ENCODE measurements around the gene GATAD2B.

The GATAD2B gene

GRCh38 chr1:153922972-153923925, at the start of gene GATAD2B:
Gene GATAD2B (minus strand): TSS chr1:153922972. CDS start chr1:153828347, 94,625 bp downstream.
- Histone ChIP-seq H3K4me3 (ENCODE audit: low read depth, low read length) (peak within 1 kb of the TSS; percentile 100), H3K4me1 (ENCODE audit: control insufficient read depth, insufficient read depth, low read length) (peaks cover 22% of the 10 kb centered on the region), H3K27me3 (ENCODE audit: control insufficient read depth, insufficient read depth, low read length) (no peaks in the 10 kb centered on the region), H3K27ac (ENCODE audit: low read depth, low read length) (peak within 1 kb of the TSS; percentile 99), H3K9me3 (ENCODE audit: control insufficient read depth, insufficient read depth, low read length) (no peaks in the 10 kb centered on the region), H3K9ac (ENCODE audit: low read depth, low read length) (peak within 1 kb of the TSS; percentile 89), H3K36me3 (ENCODE audit: control insufficient read depth, insufficient read depth, low read length) (peaks cover 12% of the 10 kb centered on the region)

- no peaks in the 10 kb centered on the region for H3K27me3 ChIP-seq (ENCODE audit: control insufficient read depth, insufficient read depth, low read length)
- no peaks in the 10 kb centered on the region for H3K9me3 ChIP-seq (ENCODE audit: control insufficient read depth, insufficient read depth, low read length)
- peaks cover 31% of the 10 kb centered on the region for H3K36me3 ChIP-seq (ENCODE audit: control insufficient read depth, insufficient read depth, low read length)
- H3K4me1 ChIP-seq (ENCODE audit: control insufficient read depth, insufficient read depth, low read length): peaks cover 18% of the 10 kb centered on the region; the same call in 1 of the 2 replicates
- H3K27ac ChIP-seq (ENCODE audit: low read depth, low read length): no peak overlapping the region
- no peak overlapping the region for H3K4me3 ChIP-seq (ENCODE audit: low read depth, low read length)
- H3K9ac ChIP-seq (ENCODE audit: low read depth, low read length): no peak overlapping the region
Observed at GRCh38 chr1:153970346-153970745, 47.6 kb upstream of the GATAD2B start.

GRCh38 chr1:153968972-153969371, 46.2 kb upstream of the GATAD2B start:
- no peaks in the 10 kb centered on the region for H3K9me3 ChIP-seq (ENCODE audit: control insufficient read depth, insufficient read depth, low read length)
- 0 out of 2 replicates have a peak overlapping the region, but pooled peaks have one; percentile 73 for H3K4me3 ChIP-seq (ENCODE audit: low read depth, low read length)
- no peaks in the 10 kb centered on the region for H3K27me3 ChIP-seq (ENCODE audit: control insufficient read depth, insufficient read depth, low read length)
- H3K4me1 ChIP-seq (ENCODE audit: control insufficient read depth, insufficient read depth, low read length): peaks cover 18% of the 10 kb centered on the region; the same call in 1 of the 2 replicates
- no peak overlapping the region for H3K27ac ChIP-seq (ENCODE audit: low read depth, low read length)
- H3K9ac ChIP-seq (ENCODE audit: low read depth, low read length): no peak overlapping the region
- peaks cover 18% of the 10 kb centered on the region for H3K36me3 ChIP-seq (ENCODE audit: control insufficient read depth, insufficient read depth, low read length)

GRCh38 chr1:153968408-153968807, 45.6 kb upstream of the GATAD2B start:
- Histone ChIP-seq H3K4me3 (ENCODE audit: low read depth, low read length) (peak overlapping the region; percentile 73), H3K27me3 (ENCODE audit: control insufficient read depth, insufficient read depth, low read length) (no peaks in the 10 kb centered on the region), H3K4me1 (ENCODE audit: control insufficient read depth, insufficient read depth, low read length) (peaks cover 18% of the 10 kb centered on the region; the same call in 1 of the 2 replicates), H3K9ac (ENCODE audit: low read depth, low read length) (no peak overlapping the region), H3K36me3 (ENCODE audit: control insufficient read depth, insufficient read depth, low read length) (peaks cover 12% of the 10 kb centered on the region; the same call in 1 of the 2 replicates), H3K27ac (ENCODE audit: low read depth, low read length) (peak overlapping the region; percentile 98), H3K9me3 (ENCODE audit: control insufficient read depth, insufficient read depth, low read length) (no peaks in the 10 kb centered on the region)

- no peaks in the 10 kb centered on the region for H3K9me3 ChIP-seq (ENCODE audit: control insufficient read depth, insufficient read depth, low read length)
- H3K36me3 ChIP-seq (ENCODE audit: control insufficient read depth, insufficient read depth, low read length): peaks cover 8% of the 10 kb centered on the region; the same call in 1 of the 2 replicates
- H3K27me3 ChIP-seq (ENCODE audit: control insufficient read depth, insufficient read depth, low read length): no peaks in the 10 kb centered on the region
- peak overlapping the region; percentile 73 for H3K4me3 ChIP-seq (ENCODE audit: low read depth, low read length)
- peak overlapping the region; percentile 80 for H3K9ac ChIP-seq (ENCODE audit: low read depth, low read length)
- H3K27ac ChIP-seq (ENCODE audit: low read depth, low read length): peak overlapping the region; percentile 98
- H3K4me1 ChIP-seq (ENCODE audit: control insufficient read depth, insufficient read depth, low read length): peaks cover 18% of the 10 kb centered on the region; the same call in 1 of the 2 replicates
Observed at GRCh38 chr1:153968000-153968363, 45.2 kb upstream of the GATAD2B start.

- H3K9me3 ChIP-seq (ENCODE audit: control insufficient read depth, insufficient read depth, low read length): no peaks in the 10 kb centered on the region
- 0 out of 2 replicates have a peak, but pooled peaks cover 4% of the 10 kb centered on the region for H3K36me3 ChIP-seq (ENCODE audit: control insufficient read depth, insufficient read depth, low read length)
- H3K27ac ChIP-seq (ENCODE audit: low read depth, low read length): peak within 1 kb of the TSS; percentile 98
- peak within 1 kb of the TSS; percentile 80 for H3K9ac ChIP-seq (ENCODE audit: low read depth, low read length)
- no peaks in the 10 kb centered on the region for H3K27me3 ChIP-seq (ENCODE audit: control insufficient read depth, insufficient read depth, low read length)
- peaks cover 22% of the 10 kb centered on the region; the same call in 1 of the 2 replicates for H3K4me1 ChIP-seq (ENCODE audit: control insufficient read depth, insufficient read depth, low read length)
- H3K4me3 ChIP-seq (ENCODE audit: low read depth, low read length): peak within 1 kb of the TSS; percentile 73
Observed at GRCh38 chr1:153967107-153967999, 44.6 kb upstream of the GATAD2B start, which contains the start of gene CREB3L4. Gene CREB3L4 (plus strand): TSS chr1:153967902. CDS start chr1:153968526, 624 bp downstream.

- H3K36me3 ChIP-seq (ENCODE audit: control insufficient read depth, insufficient read depth, low read length): peaks cover 31% of the 10 kb centered on the region
- no peaks in the 10 kb centered on the region for H3K9me3 ChIP-seq (ENCODE audit: control insufficient read depth, insufficient read depth, low read length)
- peak overlapping the region; percentile 97 for H3K27ac ChIP-seq (ENCODE audit: low read depth, low read length)
- peaks cover 40% of the 10 kb centered on the region for H3K4me1 ChIP-seq (ENCODE audit: control insufficient read depth, insufficient read depth, low read length)
- H3K4me3 ChIP-seq (ENCODE audit: low read depth, low read length): peak overlapping the region; percentile 93
- H3K9ac ChIP-seq (ENCODE audit: low read depth, low read length): peak overlapping the region; percentile 90
- H3K27me3 ChIP-seq (ENCODE audit: control insufficient read depth, insufficient read depth, low read length): no peaks in the 10 kb centered on the region
Observed at GRCh38 chr1:153963850-153964331, 41.1 kb upstream of the GATAD2B start.

GRCh38 chr1:153963030-153963849, 40.5 kb upstream of the GATAD2B start, which contains the start of gene SLC39A1:
Gene SLC39A1 (minus strand): TSS chr1:153963537. CDS start chr1:153962715, 822 bp downstream.
- H3K4me3 ChIP-seq (ENCODE audit: low read depth, low read length): peak within 1 kb of the TSS; percentile 93
- H3K4me1 ChIP-seq (ENCODE audit: control insufficient read depth, insufficient read depth, low read length): peaks cover 37% of the 10 kb centered on the region

GRCh38 chr1:153962088-153963029, 39.6 kb upstream of the GATAD2B start:
- H3K27me3 ChIP-seq (ENCODE audit: control insufficient read depth, insufficient read depth, low read length): no peaks in the 10 kb centered on the region
- peaks cover 31% of the 10 kb centered on the region for H3K36me3 ChIP-seq (ENCODE audit: control insufficient read depth, insufficient read depth, low read length)
- H3K9ac ChIP-seq (ENCODE audit: low read depth, low read length): peak overlapping the region; percentile 88
- H3K9me3 ChIP-seq (ENCODE audit: control insufficient read depth, insufficient read depth, low read length): no peaks in the 10 kb centered on the region
- H3K27ac ChIP-seq (ENCODE audit: low read depth, low read length): peak overlapping the region; percentile 97
- peak overlapping the region; percentile 93 for H3K4me3 ChIP-seq (ENCODE audit: low read depth, low read length)
- H3K4me1 ChIP-seq (ENCODE audit: control insufficient read depth, insufficient read depth, low read length): peaks cover 33% of the 10 kb centered on the region

More at GRCh38 chr1:153963030-153963849, 40.5 kb upstream of the GATAD2B start, which contains the start of gene SLC39A1:
- no peaks in the 10 kb centered on the region for H3K27me3 ChIP-seq (ENCODE audit: control insufficient read depth, insufficient read depth, low read length)
- peak within 1 kb of the TSS; percentile 90 for H3K9ac ChIP-seq (ENCODE audit: low read depth, low read length)
- peak within 1 kb of the TSS; percentile 97 for H3K27ac ChIP-seq (ENCODE audit: low read depth, low read length)
- H3K36me3 ChIP-seq (ENCODE audit: control insufficient read depth, insufficient read depth, low read length): peaks cover 31% of the 10 kb centered on the region
- no peaks in the 10 kb centered on the region for H3K9me3 ChIP-seq (ENCODE audit: control insufficient read depth, insufficient read depth, low read length)
